Erythroblast (primary cell): ENCODE measurements around the gene KIF16B.
"Not testable (repeated sequence)": the region's sequence is repeated elsewhere in the genome, so short reads cannot be mapped to it uniquely, and the experiment has no call there.

Source experiments
- GATA1 ChIP-seq: IDR thresholded peaks from 2 replicates; pipeline ENCODE4 v1.6.1; 2011; ENCODE audit warnings: low read depth, mild to moderate bottlenecking, control low read depth, low read length, moderate library complexity
- POLR2A ChIP-seq: IDR thresholded peaks from 2 replicates; pipeline ENCODE4 v1.6.1; 2011; ENCODE audit warnings: mild to moderate bottlenecking, low read length

GRCh38 chr20:16226961-16227360, 346.3 kb downstream of the KIF16B start:
- not testable (repeated sequence) for TF ChIP-seq POLR2A, GATA1
